AG10803 (cell line): ENCODE measurements around the gene NFE2L2.

Source experiments
- DNase-seq: peaks from one replicate; pipeline ENCODE4 v3.0.0; 2010; ENCODE audit warnings: low read depth
- H3K4me3 ChIP-seq: 2 replicates; pipeline ENCODE4 v1.5.1; 2011; ENCODE audit warnings: mild to moderate bottlenecking, low read length, control low read depth
- TF ChIP-seq, protein P1 (sequence below): conservative IDR thresholded peaks from 2 replicates; pipeline ENCODE4 v1.5.1; 2011; ENCODE audit warnings: mild to moderate bottlenecking, low read length, control low read depth, inconsistent platforms

The NFE2L2 gene

DNA sequence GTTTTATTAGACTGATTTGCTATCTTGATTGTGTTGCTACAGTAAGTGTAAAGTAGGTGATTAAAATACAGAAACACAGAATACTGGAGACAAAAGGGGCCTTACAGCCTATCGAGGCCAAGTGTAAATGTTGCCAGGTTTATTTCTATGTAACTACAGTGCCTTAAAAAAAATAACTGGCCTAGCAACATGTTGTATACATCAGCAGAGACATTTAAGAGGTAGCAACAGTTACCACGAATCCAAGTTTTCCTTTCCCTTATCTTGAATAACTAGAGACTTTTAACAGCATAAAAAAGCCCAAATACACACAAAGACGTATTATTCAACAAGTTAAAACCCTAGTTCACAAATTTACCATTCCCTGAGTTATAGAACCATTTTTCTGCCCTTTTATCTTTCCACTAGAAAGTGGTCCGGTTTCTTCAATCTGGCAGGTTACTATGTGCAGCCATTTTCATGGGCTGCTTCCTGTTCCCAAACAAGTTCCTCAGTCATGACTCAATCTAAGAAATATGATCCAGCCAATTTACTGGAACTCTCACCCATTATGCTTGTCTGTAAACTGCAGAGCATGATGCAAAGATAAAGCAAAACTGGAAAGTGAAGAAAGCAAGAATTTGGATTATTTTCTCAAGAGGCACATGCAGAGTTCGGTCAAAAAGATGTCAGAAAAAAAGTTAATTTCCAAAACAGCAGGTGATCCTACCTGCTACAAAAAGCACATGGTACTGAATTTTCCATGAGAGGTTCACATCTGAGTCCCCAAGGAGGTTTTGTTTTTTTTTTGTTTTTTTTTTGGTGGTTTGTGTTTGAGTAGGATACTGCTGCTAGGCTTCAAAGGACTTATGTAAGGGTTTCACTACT is 22.2 kb downstream of the NFE2L2 start:
- peak overlapping the region; percentile 21 for H3K4me3 ChIP-seq
- peak; percentile 98 for DNase-seq

DNA sequence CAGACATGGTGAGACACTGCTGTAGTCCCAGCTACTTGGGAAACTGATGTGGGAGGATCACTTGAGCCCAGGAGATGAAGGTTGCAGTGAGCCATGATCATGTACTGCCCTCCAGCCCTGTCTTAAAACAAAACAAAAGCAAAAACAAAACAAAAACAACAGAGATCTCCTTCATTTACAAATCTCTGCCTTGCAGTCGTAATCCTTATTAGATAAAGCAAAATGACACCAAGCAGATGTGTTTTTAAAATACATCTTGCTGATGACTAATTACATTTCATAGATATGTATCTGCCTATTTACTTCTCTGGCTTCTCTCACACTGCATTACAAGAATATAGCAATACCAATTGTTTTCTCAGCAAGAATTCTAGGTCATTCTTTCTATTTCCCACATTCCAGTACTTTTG is 22.8 kb downstream of the NFE2L2 start:
- TF ChIP-seq, protein P1, sequence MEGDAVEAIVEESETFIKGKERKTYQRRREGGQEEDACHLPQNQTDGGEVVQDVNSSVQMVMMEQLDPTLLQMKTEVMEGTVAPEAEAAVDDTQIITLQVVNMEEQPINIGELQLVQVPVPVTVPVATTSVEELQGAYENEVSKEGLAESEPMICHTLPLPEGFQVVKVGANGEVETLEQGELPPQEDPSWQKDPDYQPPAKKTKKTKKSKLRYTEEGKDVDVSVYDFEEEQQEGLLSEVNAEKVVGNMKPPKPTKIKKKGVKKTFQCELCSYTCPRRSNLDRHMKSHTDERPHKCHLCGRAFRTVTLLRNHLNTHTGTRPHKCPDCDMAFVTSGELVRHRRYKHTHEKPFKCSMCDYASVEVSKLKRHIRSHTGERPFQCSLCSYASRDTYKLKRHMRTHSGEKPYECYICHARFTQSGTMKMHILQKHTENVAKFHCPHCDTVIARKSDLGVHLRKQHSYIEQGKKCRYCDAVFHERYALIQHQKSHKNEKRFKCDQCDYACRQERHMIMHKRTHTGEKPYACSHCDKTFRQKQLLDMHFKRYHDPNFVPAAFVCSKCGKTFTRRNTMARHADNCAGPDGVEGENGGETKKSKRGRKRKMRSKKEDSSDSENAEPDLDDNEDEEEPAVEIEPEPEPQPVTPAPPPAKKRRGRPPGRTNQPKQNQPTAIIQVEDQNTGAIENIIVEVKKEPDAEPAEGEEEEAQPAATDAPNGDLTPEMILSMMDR: no peak
- peak; percentile 73 for DNase-seq
- peak overlapping the region; percentile 21 for H3K4me3 ChIP-seq

More for the DNA sequence above, 22.2 kb downstream of the NFE2L2 start:
- TF ChIP-seq, protein P1: no peak

DNA sequence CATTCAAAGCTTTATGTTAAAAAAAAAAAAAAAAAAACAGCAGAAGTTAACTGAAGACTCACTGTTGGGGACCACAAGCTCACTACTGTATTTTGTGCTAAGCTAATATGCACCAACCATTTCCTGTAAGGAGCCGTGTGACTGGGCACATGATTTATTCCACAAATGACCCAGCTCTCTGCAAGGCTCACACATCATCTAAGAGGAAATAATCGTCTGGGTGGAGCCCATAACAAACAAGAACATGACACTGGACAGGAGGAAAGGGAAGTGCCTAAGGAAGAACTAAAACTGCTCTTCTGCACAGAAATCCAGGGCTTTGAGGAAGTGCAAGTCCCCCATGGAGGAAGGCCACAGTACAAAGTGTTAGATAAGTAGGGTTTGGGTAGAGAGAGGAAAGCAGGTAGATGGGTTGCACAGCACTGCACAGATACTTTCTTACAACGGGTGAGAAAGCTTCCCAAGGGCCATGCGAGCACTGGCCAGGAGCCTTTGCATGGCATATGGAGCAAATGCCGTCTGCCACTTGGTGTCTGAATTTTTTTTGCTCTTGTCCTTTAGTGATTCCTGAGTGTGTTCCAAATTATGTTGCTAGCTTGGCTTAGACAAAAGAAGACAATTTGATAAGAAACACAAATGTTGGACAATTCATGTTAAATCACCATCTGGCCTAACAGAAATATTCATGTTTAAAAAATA is 24.4 kb downstream of the NFE2L2 start:
- 0 out of 2 replicates have a peak overlapping the region, but pooled peaks have one; percentile 1 for H3K4me3 ChIP-seq
- TF ChIP-seq, protein P1: no peak

DNA sequence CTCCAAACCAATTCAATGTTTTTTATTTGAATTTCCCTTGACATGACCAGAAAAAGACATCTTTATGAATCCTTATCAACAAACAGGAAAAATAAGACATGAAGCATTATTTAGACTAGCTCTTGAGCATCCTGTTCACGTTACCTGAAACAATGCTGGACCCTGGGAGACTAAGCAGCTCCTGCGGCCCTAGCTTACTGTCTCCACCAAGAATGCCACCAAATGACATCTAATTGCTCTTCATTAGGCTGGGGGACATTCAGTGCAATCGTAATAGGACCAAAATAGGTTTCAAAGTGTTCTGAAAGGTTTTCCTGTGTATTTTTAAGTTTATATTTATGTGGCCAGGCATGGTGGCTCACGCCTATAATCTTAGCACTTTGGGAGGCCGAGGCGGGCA is 25.5 kb downstream of the NFE2L2 start:
- DNase-seq: no peak
- no peak overlapping the region for H3K4me3 ChIP-seq
- TF ChIP-seq, protein P1: no peak

More for the DNA sequence above, 24.4 kb downstream of the NFE2L2 start:
- DNase-seq: peak; percentile 66

DNA sequence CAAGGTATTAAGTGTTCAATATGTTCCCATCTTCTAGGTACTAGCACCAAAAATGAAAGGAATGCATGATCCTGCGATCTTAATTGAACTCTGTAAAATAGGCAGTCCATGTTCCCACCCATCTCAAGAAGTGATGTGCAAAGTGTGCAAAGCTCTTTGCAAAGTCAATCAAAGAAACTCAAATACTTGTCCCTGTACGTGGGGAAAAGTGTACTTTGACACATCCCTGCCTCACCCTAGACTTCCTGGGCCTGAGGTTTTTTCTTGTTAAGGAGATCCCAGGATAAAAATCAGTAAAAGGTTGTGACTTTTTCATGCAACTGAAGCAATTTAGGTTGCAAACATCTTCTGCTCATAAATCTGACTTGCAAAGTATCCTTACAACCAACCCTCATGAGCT is 26.6 kb downstream of the NFE2L2 start:
- TF ChIP-seq, protein P1: no peak
- no peak overlapping the region for H3K4me3 ChIP-seq
- DNase-seq: no peak

DNA sequence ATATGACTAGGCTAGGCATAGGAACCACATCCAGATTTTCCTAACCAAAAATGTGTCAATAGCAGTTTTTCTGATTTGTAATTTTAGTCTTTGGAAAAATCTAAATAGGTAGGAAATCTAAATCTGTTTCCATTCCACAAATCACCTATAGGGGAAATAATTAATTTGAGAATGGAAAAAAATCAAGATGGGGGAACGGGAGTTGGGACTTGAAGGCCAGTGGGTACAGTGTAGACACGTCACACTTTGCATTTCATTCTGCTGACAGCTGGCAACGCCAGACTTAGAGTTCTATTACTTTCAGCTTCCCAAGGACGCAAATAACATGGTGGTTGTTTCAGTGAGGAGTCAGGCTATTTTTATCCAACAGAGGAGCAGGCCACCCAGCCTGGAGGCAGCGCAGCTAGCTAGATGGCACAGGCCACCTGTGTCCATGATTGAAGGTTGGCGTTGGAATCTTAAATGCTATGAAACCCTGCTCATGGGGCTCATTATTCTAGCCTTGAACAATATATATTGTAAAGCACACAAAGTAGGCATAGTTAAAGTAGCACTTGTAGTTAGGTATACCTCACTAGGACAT is 28.6 kb downstream of the NFE2L2 start:
- H3K4me3 ChIP-seq: no peak overlapping the region
- no peak for DNase-seq
- TF ChIP-seq, protein P1: no peak
